EH (cell line): ENCODE data around the gene XIRP1.

ENCODE experiments used
- DNase-seq: peaks from one replicate; pipeline ENCODE4 v3.0.0-alpha.2; 2015; ENCODE audit warnings: low read depth

The XIRP1 gene

DNA sequence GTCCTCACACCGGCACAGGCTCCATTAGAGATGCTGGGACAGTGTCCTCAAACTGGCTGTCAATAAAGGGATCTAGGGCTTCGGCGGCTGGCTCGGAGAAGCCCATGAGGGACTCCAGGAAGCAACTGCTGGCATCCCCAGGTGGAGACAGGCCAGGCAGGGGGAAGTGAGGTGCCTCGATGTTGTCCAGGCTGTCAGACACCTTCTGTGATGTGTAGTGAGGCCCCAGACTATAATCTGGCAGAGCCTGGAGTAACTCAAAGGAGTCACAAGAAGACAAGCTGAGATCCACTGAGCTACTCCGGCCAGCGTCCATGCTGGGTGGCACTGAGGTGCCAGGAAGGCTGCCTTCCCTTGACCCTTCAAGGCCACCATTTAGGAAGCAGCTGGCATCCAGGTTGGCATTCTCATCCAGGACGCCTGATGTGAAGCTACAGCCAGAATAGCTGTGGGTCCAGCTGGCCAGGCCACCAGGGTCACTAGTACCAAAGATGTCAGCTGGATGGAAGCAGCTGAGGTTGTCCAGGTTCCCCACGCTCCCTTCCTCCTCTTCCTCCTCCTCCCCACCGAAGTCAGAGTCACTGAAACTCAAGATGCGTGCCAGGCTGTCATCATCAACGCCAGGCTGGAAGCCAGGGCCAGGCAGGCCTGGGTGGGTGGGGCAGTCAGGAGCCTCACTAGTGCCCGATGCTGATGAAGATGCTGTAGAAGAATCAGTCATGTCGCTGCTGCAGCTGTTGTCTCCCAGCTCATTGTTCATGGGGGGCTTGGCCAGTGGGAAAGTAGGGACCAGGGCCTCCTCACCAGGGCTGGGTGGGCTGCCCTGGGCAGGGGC is 49.1 kb downstream of the XIRP1 start:
- no peak for DNase-seq

DNA sequence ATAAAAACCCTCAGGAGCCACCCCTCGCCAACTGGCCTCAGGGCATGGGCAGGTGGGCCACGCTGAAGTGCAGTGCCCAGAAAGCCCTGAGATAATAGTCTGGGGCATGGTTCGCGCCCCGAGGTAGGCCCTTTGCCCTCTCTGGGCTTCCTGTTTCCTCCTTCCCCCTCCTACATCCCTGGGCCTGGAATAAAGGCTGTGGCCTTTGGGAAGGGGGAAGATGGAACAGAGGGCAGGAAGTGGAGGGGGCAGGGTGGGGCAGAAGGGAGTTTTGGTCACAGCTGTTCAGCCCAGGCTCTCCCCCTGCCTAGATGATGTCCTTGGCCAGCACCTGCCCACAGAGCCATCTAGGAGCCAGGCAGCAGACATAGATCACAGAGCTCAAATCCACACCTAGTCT is 50.3 kb downstream of the XIRP1 start:
- no peak for DNase-seq

DNA sequence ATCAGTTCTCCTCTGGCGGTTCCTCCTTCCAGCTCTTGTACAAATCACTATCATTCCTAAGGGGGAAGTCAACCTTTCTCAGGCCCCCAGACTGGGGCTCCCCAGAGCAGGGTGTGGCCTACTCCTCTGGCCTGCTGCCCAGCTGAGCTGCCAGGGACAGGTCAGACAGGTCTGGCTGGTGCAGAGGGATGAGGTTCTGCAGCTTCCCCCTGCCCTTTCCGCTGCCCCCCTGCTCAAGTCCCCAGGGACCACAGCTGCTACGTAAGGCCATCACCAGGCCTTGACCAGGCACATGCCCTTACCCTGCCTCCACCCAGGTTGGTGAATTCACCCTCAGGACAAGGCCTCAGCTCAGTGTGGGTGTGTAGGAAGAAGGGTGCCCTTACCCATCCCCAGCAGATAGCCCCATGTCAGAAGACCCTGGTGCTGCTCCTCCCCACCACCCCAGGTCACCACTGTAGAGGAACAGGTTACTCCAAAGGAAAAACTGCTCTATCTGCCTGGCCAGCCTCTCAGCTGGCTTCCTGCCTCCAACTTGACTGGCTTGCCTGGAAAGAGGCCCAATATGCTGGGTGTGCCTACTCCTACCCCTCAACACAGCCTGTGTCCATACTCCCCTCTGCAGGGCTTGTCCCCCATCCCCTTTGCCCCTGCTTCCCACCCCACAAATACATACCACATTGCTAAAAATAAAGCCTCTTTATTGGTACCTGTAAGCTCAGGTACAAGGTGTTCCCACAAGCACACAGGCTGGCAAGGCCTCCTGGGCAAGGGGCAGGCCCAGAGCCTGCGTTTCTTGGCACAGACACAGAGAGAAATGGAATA is 51.0 kb downstream of the XIRP1 start:
- DNase-seq: peak; percentile 53

DNA sequence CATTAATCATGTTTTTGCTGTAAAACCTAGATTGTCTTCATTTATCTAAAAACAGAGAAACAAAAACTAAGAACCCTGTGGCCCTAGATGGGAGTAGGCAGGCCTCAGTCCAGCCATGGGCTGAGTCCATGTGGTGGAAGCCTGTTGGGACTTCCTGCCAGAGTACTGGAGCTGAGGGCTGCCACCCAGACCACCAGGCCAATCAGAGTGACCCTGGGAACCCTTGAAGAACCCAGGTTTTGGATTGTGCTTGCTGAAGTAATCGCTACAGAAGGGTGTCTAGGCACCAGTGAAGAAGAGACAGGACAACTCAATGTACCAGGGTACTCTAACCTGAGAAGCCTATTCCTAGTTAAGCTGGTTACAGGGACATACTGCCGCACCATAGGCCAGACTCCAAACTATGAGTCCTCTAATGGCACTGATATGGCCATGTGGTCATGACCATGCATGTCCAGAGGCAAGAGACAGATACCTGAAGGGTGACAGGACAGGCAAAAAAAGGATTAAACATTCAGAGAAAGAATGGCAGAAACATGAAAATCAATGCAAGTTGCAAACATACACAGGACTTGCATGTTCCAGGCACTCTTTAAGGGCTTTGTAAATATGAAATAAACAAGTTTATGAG is 51.9 kb downstream of the XIRP1 start:
- DNase-seq: no peak

DNA sequence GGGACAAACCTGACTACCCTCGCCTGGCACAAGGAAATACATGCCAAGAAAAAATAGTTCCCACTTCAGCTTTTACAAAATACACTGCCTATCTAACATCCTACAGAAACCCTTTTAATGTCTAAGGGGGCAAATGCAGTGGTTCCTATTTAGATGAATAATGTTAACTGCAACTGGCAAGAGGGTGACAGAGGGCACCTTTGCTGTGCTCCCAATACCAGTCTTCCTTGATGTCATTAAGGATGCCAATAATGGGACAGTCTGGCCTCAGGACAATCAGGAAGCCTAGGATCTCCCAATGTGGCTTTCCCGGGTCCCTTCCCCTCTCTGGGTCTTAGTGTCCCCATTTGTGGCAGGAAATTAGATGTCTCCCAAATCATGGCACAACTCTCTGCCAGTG is 53.0 kb downstream of the XIRP1 start:
- no peak for DNase-seq

DNA sequence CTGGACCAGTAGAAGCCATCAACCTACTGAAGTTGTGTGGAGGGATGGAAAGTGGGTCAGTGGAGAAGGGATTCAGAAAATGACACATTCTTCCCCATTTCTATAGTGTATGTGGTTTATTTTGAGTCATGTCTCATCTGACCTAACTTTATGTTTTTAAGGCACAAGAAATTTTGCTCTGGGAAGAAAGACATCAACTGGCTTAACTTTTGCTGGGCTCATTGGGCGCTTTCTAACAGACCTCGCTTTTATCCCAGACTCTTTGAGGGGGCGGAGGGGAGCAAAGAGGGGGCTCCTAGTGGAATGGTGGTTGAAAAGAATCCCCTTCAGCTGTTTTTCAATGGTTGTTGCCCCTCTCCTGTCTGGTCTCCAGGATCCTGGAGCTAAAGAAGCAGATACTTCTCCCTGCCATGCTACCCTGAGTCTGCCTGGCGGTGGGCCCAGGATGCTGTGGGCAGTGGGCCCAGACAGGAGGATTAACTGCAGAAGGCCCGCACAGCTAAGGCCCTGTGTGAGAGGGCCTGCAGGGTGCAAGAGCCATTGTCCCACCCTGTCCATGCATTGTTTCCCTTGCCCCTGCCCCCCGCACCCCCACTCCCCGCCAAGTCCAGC is 53.5 kb downstream of the XIRP1 start:
- no peak for DNase-seq

DNA sequence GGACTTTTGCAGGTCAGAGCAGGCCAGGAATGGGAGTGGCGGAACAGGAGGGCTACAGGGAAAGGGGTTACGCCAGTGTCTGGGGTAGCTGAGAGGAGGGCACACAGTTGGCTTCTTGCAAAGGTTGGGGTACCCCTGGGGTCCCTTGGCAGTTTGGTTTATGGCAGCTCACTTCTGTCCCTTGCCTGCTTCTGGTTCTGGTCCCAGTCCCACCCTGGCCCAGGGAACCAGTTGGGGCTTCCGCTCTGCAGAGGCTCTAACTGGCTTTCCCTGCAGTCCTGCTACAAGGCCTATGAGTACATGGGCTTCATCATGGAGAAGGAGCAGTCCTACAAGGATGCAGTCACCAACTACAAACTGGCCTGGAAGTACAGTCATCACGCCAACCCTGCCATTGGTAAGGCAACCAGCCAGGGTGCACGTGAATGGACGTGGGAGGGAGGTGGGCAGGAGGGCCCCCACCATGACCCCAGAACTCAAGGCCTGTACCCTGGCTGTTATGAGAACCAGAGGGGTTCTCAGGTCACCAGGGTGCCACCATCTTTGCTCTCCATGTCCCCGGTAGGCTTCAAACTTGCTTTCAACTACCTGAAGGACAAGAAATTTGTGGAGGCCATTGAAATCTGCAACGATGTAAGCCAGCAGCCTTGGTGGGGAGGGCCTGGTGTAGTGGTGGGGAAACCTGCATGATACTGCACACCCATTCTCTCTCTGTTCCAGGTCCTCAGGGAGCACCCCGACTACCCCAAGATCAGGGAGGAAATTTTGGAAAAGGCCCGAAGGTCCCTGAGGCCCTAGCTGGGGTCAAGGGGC is 54.2 kb downstream of the XIRP1 start:
- no peak for DNase-seq

DNA sequence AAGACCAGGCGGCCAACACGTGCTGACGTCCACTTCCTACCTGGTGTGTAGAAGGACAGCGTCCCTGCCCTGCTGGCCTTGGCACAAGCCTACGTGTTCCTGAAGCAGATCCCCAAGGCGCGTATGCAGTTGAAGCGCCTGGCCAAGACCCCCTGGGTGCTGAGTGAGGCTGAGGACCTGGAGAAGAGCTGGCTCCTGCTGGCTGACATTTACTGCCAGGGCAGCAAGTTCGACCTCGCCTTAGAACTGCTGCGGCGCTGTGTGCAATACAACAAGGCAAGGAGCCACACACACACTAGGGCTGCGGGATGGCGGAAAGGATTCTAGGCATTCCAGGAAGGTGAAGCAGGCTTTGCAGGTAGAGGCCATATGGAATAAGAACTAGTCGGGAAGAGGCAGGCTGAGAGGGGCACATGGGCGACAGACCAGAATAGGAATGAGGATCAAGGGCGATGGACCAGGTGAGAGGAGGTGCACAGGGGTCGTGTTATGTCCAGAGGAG is 54.9 kb downstream of the XIRP1 start:
- no peak for DNase-seq

DNA sequence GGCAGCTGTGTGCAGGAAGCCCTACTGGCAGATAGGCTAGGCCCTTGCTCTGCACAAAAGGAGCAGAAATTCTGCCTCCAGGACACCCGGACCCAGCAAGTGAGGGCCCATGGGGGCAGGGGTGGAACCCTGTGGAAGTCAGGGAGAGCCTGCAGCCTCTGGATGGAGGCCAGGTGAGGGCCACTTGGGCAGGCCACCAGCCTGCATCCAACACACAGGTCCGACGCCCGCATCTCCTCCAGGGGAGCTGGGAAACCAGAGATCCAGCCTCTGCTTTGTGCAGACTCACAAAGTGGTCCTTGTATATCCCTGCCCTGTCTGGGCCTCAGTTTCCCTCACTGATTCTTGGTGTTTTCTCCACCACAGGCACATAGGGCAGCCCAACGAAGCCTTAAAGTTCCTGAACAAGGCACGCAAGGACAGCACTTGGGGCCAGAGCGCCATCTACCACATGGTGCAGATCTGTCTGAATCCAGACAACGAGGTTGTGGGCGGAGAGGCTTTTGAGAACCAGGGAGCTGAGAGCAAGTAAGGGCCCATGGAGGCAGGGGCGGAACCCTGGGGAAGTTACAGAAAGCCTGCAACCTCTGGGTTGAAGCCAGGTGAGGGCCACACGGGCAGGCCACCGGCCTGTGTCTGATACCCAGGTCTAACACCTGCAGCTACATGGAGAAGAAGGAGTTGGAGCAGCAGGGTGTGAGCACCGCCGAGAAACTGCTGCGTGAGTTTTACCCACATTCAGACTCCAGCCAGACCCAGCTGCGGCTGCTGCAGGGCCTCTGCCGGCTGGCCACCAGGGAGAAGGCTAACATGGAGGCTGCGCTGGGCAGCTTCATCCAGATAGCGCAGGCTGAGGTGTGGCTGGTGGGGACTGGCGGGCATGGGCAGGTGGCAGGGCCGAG is 55.6 kb downstream of the XIRP1 start:
- DNase-seq: no peak

DNA sequence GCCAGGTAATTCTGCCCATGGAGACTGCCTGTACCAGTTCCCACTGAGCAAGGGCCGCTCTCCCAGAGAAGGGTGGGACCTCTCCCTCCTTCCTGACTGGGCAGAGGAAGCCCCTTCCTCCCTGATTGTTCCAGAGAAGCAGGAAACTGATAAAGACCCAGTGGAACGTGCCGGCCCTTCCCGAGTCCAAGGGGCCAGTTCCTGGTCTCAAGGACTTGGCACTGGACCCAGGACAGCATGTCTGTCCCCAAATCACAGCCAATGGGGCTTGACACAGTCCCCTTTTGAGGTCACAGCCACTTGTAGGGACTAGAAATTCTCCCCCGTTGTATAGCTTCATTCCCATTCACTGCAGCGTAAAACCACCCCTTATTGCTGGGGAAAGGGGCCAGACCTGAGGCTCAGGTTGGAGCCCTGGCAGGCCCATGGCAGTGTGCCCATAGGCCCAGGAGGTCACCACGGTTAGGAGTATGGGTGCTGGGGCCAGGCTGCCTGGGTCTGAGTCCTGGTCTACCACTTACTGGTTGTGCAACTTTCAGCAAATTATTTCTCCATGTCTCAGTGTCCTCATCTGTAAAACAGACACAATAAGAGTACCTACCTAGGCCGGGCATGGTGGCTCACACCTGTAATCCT is 57.1 kb downstream of the XIRP1 start:
- no peak for DNase-seq

DNA sequence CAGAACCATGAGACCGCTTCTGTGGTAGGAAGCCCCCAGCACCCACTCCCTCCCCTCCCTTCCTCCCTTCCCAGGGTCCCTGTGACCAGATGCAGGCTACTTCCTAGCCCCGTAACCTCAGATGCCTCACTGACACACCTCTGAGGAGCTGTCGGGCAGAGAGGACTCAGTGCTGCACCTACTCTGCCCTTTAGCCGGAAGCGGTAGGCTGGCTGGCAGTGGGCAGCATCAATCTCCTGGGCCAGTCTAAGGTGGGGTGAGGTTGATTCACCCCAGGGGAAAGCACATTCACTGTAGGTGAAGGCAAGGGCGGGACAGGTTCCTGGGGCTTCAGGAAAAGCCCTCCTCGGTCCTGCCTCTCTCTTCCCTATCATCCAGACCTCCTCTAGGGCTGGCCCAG is 58.1 kb downstream of the XIRP1 start:
- no peak for DNase-seq

DNA sequence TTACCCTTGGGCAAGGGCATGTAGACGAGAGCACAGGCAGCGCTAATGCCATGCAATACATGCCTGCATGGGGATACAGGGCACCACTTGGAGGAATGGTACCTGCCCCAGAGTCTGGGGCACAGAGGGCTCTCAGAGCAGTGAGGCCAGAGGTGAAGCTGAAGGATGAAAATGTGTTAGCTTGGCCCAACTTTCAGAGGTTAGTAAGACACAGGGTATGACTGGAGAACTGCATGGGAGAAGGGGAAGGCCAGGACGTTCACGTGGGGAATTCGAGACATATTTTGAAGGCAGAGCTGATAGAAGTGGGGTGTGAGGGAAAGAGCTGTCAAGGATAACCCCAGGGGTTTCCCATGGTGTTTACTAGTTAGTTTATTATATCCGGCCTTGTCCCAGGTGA is 58.6 kb downstream of the XIRP1 start:
- DNase-seq: no peak
